Measurements from ENCODE around the gene RIPK1.

- TF ChIP-seq CTCF (conservative IDR thresholded peaks at IDR 0.05): no peak
- no peak for TF ChIP-seq EZH2 (IDR thresholded peaks at IDR 0.05; ENCODE audit: low read depth)
These were observed 20.2 kb downstream of the RIPK1 start for GRCh38 chr6:3088446-3088845.

Measured in PC-9 (cell line).